Ectodermal cell (in vitro differentiated cells): ENCODE measurements around the gene SCYL1.

Experiments used
- H3K27ac ChIP-seq: 2 replicates; pipeline ENCODE4 v1.7.0; 2013; ENCODE audit warnings: mild to moderate bottlenecking, low read depth, low read length; ENCODE audit not compliant: insufficient read depth, poor library complexity, severe bottlenecking
- H3K27me3 ChIP-seq: 2 replicates; pipeline ENCODE4 v1.7.0; 2013; ENCODE audit warnings: mild to moderate bottlenecking, low read length; ENCODE audit not compliant: insufficient read depth, control insufficient read depth, poor library complexity, severe bottlenecking
- H3K36me3 ChIP-seq: one replicate; pipeline ENCODE4 v1.7.0; 2013; ENCODE audit warnings: low read length; ENCODE audit not compliant: control insufficient read depth, insufficient read depth
- H3K4me1 ChIP-seq: one replicate; pipeline ENCODE4 v1.7.0; 2013; ENCODE audit warnings: low read length; ENCODE audit not compliant: control insufficient read depth, insufficient read depth
- H3K4me3 ChIP-seq: 2 replicates; pipeline ENCODE4 v1.7.0; 2013; ENCODE audit warnings: low read depth, low read length, control low read depth; ENCODE audit not compliant: insufficient read depth
- H3K9me3 ChIP-seq: 2 replicates; pipeline ENCODE4 v1.7.0; 2013; ENCODE audit warnings: mild to moderate bottlenecking, low read length, moderate library complexity; ENCODE audit not compliant: control insufficient read depth
- WGBS, 2 experiments: methylation state at CpG; one replicate each; pipeline ENCODE4 v1.1.7; 2013; ENCODE audit warnings: missing lambda C conversion rate in 2 of 2; 5-methylcytosine and 5-hydroxymethylcytosine counted together

Gene SCYL1

GRCh38 chr11:65537620-65538231, 12.8 kb downstream of the SCYL1 start:
- Histone ChIP-seq H3K4me1 (peaks cover 11% of the 10 kb centered on the region), H3K4me3 (no peak overlapping the region), H3K36me3 (peaks cover 19% of the 10 kb centered on the region), H3K9me3 (no peaks in the 10 kb centered on the region), H3K27ac (no peak overlapping the region), H3K27me3 (peaks cover 52% of the 10 kb centered on the region)
- 94 to 95% methylated on average over 18 of the region's 18 CpGs for WGBS, 2 experiments

GRCh38 chr11:65538232-65538914, 13.5 kb downstream of the SCYL1 start:
- 88 to 89% methylated on average over 43 of the region's 43 CpGs for WGBS, 2 experiments
- Histone ChIP-seq H3K9me3 (no peaks in the 10 kb centered on the region), H3K4me1 (peaks cover 11% of the 10 kb centered on the region), H3K27ac (no peak overlapping the region), H3K4me3 (no peak overlapping the region), H3K27me3 (peaks cover 52% of the 10 kb centered on the region), H3K36me3 (peaks cover 14% of the 10 kb centered on the region)

GRCh38 chr11:65538915-65539743, 14.2 kb downstream of the SCYL1 start:
- peaks cover 14% of the 10 kb centered on the region for H3K36me3 ChIP-seq
- WGBS, 2 experiments, result 6 to 7% methylated on average over 92 of the region's 92 CpGs
- no peaks in the 10 kb centered on the region for H3K9me3 ChIP-seq
- peaks cover 11% of the 10 kb centered on the region for H3K4me1 ChIP-seq
- H3K27me3 ChIP-seq, result peaks cover 59% of the 10 kb centered on the region
- H3K27ac ChIP-seq, result no peak overlapping the region
- H3K4me3 ChIP-seq, result peak overlapping the region; percentile 25

DNA sequence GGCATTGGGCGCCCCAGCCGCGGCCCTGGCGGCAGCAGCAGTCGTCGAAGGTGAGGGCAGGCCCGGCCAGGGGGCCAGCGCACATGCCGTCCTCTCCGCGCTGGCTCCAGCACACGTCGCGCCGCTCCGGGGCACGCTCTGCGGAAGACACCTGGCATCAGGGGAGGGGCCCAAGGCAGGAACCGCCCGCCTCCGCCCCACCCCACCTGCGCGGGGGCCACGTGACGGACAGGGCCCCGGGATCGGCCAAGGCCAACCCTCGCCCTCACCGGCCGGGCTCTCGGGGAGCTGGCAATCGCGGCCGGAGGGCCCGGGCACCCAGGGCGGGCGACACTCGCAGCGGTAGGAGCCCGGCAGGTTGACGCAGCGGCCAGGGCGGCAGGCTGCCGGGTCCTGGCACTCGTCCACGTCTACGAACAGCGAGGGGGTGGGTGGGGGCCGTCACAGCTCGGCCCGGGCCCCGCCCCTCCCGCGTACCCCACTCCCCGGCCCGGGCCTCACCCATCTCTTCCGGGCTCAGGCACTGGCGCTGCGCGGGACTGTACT, 14.9 kb downstream of the SCYL1 start:
- peaks cover 66% of the 10 kb centered on the region for H3K27me3 ChIP-seq
- H3K36me3 ChIP-seq, result peaks cover 14% of the 10 kb centered on the region
- H3K27ac ChIP-seq, result no peak overlapping the region
- peak overlapping the region; percentile 38 for H3K4me3 ChIP-seq
- no peaks in the 10 kb centered on the region for H3K9me3 ChIP-seq
- WGBS, 2 experiments, result 2% methylated on average over 60 of the region's 60 CpGs
- H3K4me1 ChIP-seq, result peaks cover 11% of the 10 kb centered on the region

GRCh38 chr11:65540290-65541092, 15.6 kb downstream of the SCYL1 start:
- peaks cover 11% of the 10 kb centered on the region for H3K4me1 ChIP-seq
- no peaks in the 10 kb centered on the region for H3K9me3 ChIP-seq
- no peak overlapping the region for H3K27ac ChIP-seq
- peaks cover 9% of the 10 kb centered on the region for H3K36me3 ChIP-seq
- peak overlapping the region; percentile 38 for H3K4me3 ChIP-seq
- H3K27me3 ChIP-seq, result peaks cover 73% of the 10 kb centered on the region
- WGBS, 2 experiments, result 2% methylated on average over 78 of the region's 78 CpGs

GRCh38 chr11:65541093-65541982, 16.5 kb downstream of the SCYL1 start:
- H3K27me3 ChIP-seq, result peaks cover 81% of the 10 kb centered on the region
- WGBS, 2 experiments, result 55% methylated on average over 18 of the region's 18 CpGs
- H3K27ac ChIP-seq, result no peak overlapping the region
- H3K9me3 ChIP-seq, result no peaks in the 10 kb centered on the region
- peaks cover 9% of the 10 kb centered on the region for H3K36me3 ChIP-seq
- peaks cover 11% of the 10 kb centered on the region for H3K4me1 ChIP-seq
- peak overlapping the region; percentile 38 for H3K4me3 ChIP-seq

DNA sequence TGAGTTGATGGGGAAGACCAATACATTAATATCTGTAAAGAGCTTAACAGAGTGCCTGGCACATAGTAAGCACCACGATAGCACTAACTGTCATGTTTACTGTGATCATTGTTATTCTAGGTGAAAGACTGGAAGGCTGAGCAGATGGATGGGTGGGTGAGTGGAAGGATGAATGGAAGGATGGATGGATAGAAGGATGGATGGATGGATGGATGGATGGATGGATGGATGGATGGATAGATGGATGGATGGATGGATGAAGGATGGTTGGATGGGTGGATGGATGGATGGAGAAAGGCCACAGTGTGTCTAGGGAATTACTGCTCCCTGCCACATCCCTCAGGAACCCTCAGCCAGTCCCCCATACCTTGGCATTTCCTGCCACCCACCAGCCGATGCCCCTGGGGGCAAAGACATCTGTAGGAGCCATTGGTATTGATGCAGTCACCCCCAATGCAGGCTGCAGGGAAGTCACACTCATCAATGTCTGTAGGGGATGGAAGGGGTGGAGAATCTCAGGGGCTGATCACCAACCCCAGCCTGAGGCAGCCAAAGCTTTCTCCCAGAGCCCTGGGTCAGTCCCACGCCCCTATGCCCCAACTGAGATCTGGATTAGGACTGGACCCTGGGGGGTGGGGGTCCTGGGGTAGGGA, 18.0 kb downstream of the SCYL1 start:
- Histone ChIP-seq H3K27ac (no peak overlapping the region), H3K4me1 (peaks cover 11% of the 10 kb centered on the region), H3K9me3 (no peaks in the 10 kb centered on the region), H3K27me3 (peaks cover 88% of the 10 kb centered on the region), H3K36me3 (peaks cover 4% of the 10 kb centered on the region), H3K4me3 (no peak overlapping the region)
- 93% methylated on average over 3 of the region's 3 CpGs for WGBS, 2 experiments

GRCh38 chr11:65545853-65546216, 21.0 kb downstream of the SCYL1 start:
- 48% methylated on average over 4 of the region's 4 CpGs for WGBS, 2 experiments
- peaks cover 77% of the 10 kb centered on the region for H3K27me3 ChIP-seq
- no peak overlapping the region for H3K27ac ChIP-seq
- H3K4me1 ChIP-seq, result no peaks in the 10 kb centered on the region
- peak overlapping the region; percentile 42 for H3K4me3 ChIP-seq
- H3K9me3 ChIP-seq, result no peaks in the 10 kb centered on the region
- H3K36me3 ChIP-seq, result no peaks in the 10 kb centered on the region
